ENCODE data around the gene AP1M1.

The AP1M1 gene

GRCh38 chr19:16160445-16160942 is 37.2 kb upstream of the AP1M1 start:
- TF ChIP-seq USF1 (IDR thresholded peaks at IDR 0.05) (no peak), TEAD4 (IDR thresholded peaks at IDR 0.05) (no peak), RAD21 (IDR thresholded peaks at IDR 0.05; ENCODE audit: low read depth) (no peak), MAX (IDR thresholded peaks at IDR 0.05) (no peak), TCF12 (IDR thresholded peaks at IDR 0.05; ENCODE audit: low read depth) (no peak), TAF1 (IDR thresholded peaks at IDR 0.05; ENCODE audit: low read depth) (no peak), REST (IDR thresholded peaks at IDR 0.05; ENCODE audit: low read depth) (no peak), CREB1 (IDR thresholded peaks at IDR 0.05; ENCODE audit: low read depth) (no peak), NFIC (IDR thresholded peaks at IDR 0.05) (no peak), ZBTB7A (IDR thresholded peaks at IDR 0.05; ENCODE audit: low read depth) (no peak)

- TF ChIP-seq ZBTB7A (IDR thresholded peaks at IDR 0.05; ENCODE audit: low read depth) (no peak), EP300 (IDR thresholded peaks at IDR 0.05; ENCODE audit: borderline replicate concordance) (no peak), REST (IDR thresholded peaks at IDR 0.05; ENCODE audit: low read depth) (no peak), TAF1 (IDR thresholded peaks at IDR 0.05; ENCODE audit: low read depth) (no peak), MAX (IDR thresholded peaks at IDR 0.05) (no peak), TCF12 (IDR thresholded peaks at IDR 0.05; ENCODE audit: low read depth) (no peak), CEBPB (IDR thresholded peaks at IDR 0.05) (no peak), EGR1 (IDR thresholded peaks at IDR 0.05) (no peak), RAD21 (IDR thresholded peaks at IDR 0.05; ENCODE audit: low read depth) (no peak), USF1 (IDR thresholded peaks at IDR 0.05) (no peak), CREB1 (IDR thresholded peaks at IDR 0.05; ENCODE audit: low read depth) (no peak), NFIC (IDR thresholded peaks at IDR 0.05) (no peak), YY1 (IDR thresholded peaks at IDR 0.05; ENCODE audit: low read depth) (no peak), FOXM1 (IDR thresholded peaks at IDR 0.05; ENCODE audit: borderline replicate concordance, low read depth) (no peak), TEAD4 (IDR thresholded peaks at IDR 0.05) (no peak)
Observed at GRCh38 chr19:16160943-16161560, 36.7 kb upstream of the AP1M1 start.

GRCh38 chr19:16161840-16162239 is 35.9 kb upstream of the AP1M1 start:
- TF ChIP-seq TCF12 (IDR thresholded peaks at IDR 0.05; ENCODE audit: low read depth) (no peak), YY1 (IDR thresholded peaks at IDR 0.05; ENCODE audit: low read depth) (no peak), NFIC (IDR thresholded peaks at IDR 0.05) (no peak), EP300 (IDR thresholded peaks at IDR 0.05; ENCODE audit: borderline replicate concordance) (no peak), CREB1 (IDR thresholded peaks at IDR 0.05; ENCODE audit: low read depth) (no peak), FOXM1 (IDR thresholded peaks at IDR 0.05; ENCODE audit: borderline replicate concordance, low read depth) (no peak), TAF1 (IDR thresholded peaks at IDR 0.05; ENCODE audit: low read depth) (no peak), REST (IDR thresholded peaks at IDR 0.05; ENCODE audit: low read depth) (no peak), MAX (IDR thresholded peaks at IDR 0.05) (no peak), ZBTB7A (IDR thresholded peaks at IDR 0.05; ENCODE audit: low read depth) (no peak), EGR1 (IDR thresholded peaks at IDR 0.05) (no peak), TEAD4 (IDR thresholded peaks at IDR 0.05) (no peak), CEBPB (IDR thresholded peaks at IDR 0.05) (no peak), RAD21 (IDR thresholded peaks at IDR 0.05; ENCODE audit: low read depth) (no peak), USF1 (IDR thresholded peaks at IDR 0.05) (no peak)

Data from Ishikawa (cell line).